ENCODE data around the gene PARD3.

DNA sequence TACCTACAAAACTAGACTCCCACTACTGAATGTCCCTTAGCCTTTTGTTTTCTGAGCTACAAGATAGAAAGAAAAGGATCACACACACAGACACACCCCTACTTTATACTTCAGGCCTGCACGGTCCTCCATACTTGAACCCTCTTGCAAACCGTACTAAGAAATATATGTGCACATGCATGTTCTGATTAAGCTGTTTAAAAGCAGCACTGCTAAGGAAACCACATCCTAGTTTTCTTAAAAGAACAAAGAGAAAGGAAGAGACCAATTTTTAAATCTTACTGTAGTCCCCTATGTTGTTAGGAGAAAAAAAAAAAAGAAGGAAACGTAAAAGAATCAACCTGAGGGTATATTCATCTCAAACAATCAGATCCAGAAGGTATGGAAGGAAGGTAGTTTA lies 501.2 kb downstream of the PARD3 start:
- TF ChIP-seq, protein P1, sequence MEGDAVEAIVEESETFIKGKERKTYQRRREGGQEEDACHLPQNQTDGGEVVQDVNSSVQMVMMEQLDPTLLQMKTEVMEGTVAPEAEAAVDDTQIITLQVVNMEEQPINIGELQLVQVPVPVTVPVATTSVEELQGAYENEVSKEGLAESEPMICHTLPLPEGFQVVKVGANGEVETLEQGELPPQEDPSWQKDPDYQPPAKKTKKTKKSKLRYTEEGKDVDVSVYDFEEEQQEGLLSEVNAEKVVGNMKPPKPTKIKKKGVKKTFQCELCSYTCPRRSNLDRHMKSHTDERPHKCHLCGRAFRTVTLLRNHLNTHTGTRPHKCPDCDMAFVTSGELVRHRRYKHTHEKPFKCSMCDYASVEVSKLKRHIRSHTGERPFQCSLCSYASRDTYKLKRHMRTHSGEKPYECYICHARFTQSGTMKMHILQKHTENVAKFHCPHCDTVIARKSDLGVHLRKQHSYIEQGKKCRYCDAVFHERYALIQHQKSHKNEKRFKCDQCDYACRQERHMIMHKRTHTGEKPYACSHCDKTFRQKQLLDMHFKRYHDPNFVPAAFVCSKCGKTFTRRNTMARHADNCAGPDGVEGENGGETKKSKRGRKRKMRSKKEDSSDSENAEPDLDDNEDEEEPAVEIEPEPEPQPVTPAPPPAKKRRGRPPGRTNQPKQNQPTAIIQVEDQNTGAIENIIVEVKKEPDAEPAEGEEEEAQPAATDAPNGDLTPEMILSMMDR (IDR thresholded peaks at IDR 0.05): no peak
- TF ChIP-seq POLR2A (IDR thresholded peaks at IDR 0.05): no peak
